Neuronal stem cell (in vitro differentiated cells): ENCODE results near the gene GDA. TPM values are rescaled to one million over a fixed set of nuclear protein-coding genes. Genes with fewer than 3 reads are reported as not detected.

Source experiments
- DNase-seq: peaks from one replicate; pipeline ENCODE4 v3.0.0-alpha.2; 2013; ENCODE audit warnings: low spot score
- H2AFZ ChIP-seq: one replicate; pipeline ENCODE4 v1.6.1; 2013; ENCODE audit warnings: mild to moderate bottlenecking, low read length, inconsistent platforms
- H2AK5ac ChIP-seq: 2 replicates; pipeline ENCODE4 v1.6.1; 2013; ENCODE audit warnings: low read depth, mild to moderate bottlenecking, inconsistent platforms, low read length, moderate library complexity, mixed read lengths
- H2BK120ac ChIP-seq: 2 replicates; pipeline ENCODE4 v1.6.1; 2013; ENCODE audit warnings: low read depth, mild to moderate bottlenecking, inconsistent platforms, low read length, moderate library complexity, mixed read lengths
- H2BK12ac ChIP-seq: one replicate; pipeline ENCODE4 v1.6.1; 2013; ENCODE audit warnings: low read length, inconsistent platforms
- H2BK15ac ChIP-seq: 2 replicates; pipeline ENCODE4 v1.6.1; 2013; ENCODE audit warnings: mild to moderate bottlenecking, low read length, inconsistent platforms, mixed read lengths
- H2BK5ac ChIP-seq: one replicate; pipeline ENCODE4 v1.6.1; 2013; ENCODE audit warnings: inconsistent platforms, mild to moderate bottlenecking, low read length, moderate library complexity
- H3K14ac ChIP-seq: one replicate; pipeline ENCODE4 v1.6.1; 2013; ENCODE audit warnings: low read length, inconsistent platforms
- H3K18ac ChIP-seq: 2 replicates; pipeline ENCODE4 v1.6.1; 2013; ENCODE audit warnings: low read length, inconsistent platforms
- H3K23ac ChIP-seq: 2 replicates; pipeline ENCODE4 v1.6.1; 2013; ENCODE audit warnings: low read depth, mild to moderate bottlenecking, mixed read lengths, low read length, inconsistent platforms; ENCODE audit not compliant: poor library complexity
- H3K27ac ChIP-seq: replicated peaks from 3 replicates; pipeline ENCODE4 v1.5.1; 2013; ENCODE audit warnings: low read length, inconsistent platforms
- H3K27me3 ChIP-seq, 3 experiments: 2 replicates each; pipeline ENCODE4 v1.6.1; 2013; ENCODE audit warnings: low read length in 3 of 3, mild to moderate bottlenecking in 2 of 3, inconsistent platforms in 1 of 3, low read depth in 1 of 3, mixed read lengths in 1 of 3, moderate library complexity in 1 of 3; ENCODE audit not compliant: control insufficient read depth in 3 of 3, insufficient read depth in 3 of 3
- H3K36me3 ChIP-seq, 2 donors: replicated peaks in 1 of 2; 2 replicates each; pipeline ENCODE4 v1.6.1; 2013; ENCODE audit warnings: low read length in 2 of 2; ENCODE audit not compliant: control insufficient read depth in 2 of 2, insufficient read depth in 2 of 2
- H3K4ac ChIP-seq: 2 replicates; pipeline ENCODE4 v1.6.1; 2013; ENCODE audit warnings: inconsistent platforms, mild to moderate bottlenecking, low read length, moderate library complexity
- H3K4me1 ChIP-seq, 2 donors: 1 replicate in 1 of 2; 2 replicates in 1 of 2; pipeline ENCODE4 v1.6.1; 2013; ENCODE audit warnings: low read length in 2 of 2, low read depth in 1 of 2; ENCODE audit not compliant: control insufficient read depth in 2 of 2, insufficient read depth in 1 of 2
- H3K4me2 ChIP-seq: one replicate; pipeline ENCODE4 v1.6.1; 2013; ENCODE audit warnings: mild to moderate bottlenecking, low read length, inconsistent platforms; ENCODE audit not compliant: insufficient read depth, poor library complexity, severe bottlenecking
- H3K4me3 ChIP-seq, 2 donors: 2 replicates each; pipeline ENCODE4 v1.5.1; 2013; ENCODE audit warnings: low read length in 2 of 2, mild to moderate bottlenecking in 2 of 2, inconsistent platforms in 1 of 2, moderate library complexity in 1 of 2
- H3K79me1 ChIP-seq: one replicate; pipeline ENCODE4 v1.6.1; 2013; ENCODE audit warnings: low read depth, mild to moderate bottlenecking, inconsistent platforms, low read length, moderate library complexity
- H3K9ac ChIP-seq: one replicate; pipeline ENCODE4 v1.6.1; 2013; ENCODE audit warnings: mild to moderate bottlenecking, low read depth, low read length, inconsistent platforms; ENCODE audit not compliant: poor library complexity
- H3K9me3 ChIP-seq, 2 donors: replicated peaks in 1 of 2; 2 replicates each; pipeline versions ENCODE3 to v1.6.1; 2013; ENCODE audit warnings: low read length in 2 of 2, mild to moderate bottlenecking in 2 of 2, inconsistent platforms in 1 of 2, low read depth in 1 of 2, mixed read lengths in 1 of 2, moderate library complexity in 1 of 2; ENCODE audit not compliant: control insufficient read depth in 2 of 2, insufficient read depth in 1 of 2
- H4K8ac ChIP-seq: one replicate; pipeline ENCODE4 v1.6.1; 2013; ENCODE audit warnings: low read depth, mild to moderate bottlenecking, inconsistent platforms, low read length, moderate library complexity
- H4K91ac ChIP-seq: one replicate; pipeline ENCODE4 v1.6.1; 2013; ENCODE audit warnings: low read length, low read depth, mild to moderate bottlenecking, inconsistent platforms; ENCODE audit not compliant: poor library complexity
- WGBS, 2 donors: extraction: QIAGEN DNeasy Blood & Tissue Kit; methylation state at CpG; one replicate each; pipeline ENCODE4 v1.1.7; 2013; ENCODE audit warnings: missing lambda C conversion rate in 2 of 2, mixed read lengths in 1 of 2; ENCODE audit not compliant: insufficient read length in 2 of 2, insufficient replicate concordance in 1 of 2; ENCODE audit errors: extremely low coverage in 2 of 2; 5-methylcytosine and 5-hydroxymethylcytosine counted together
- polyA plus RNA-seq, 2 experiments: library from polyadenylated mRNA; stranded (reverse); fragments of 200-250 nt; gene quantifications; one replicate each; pipeline ENCODE4 v1.2.3, GENCODE V29; 2013

GDA gene
- 1.6 TPM for polyA plus RNA-seq (2013, experiment 1 of 2)
- polyA plus RNA-seq (2013, experiment 2 of 2), result 1.9 TPM

GRCh38 chr9:72149231-72149975 is at the start of gene GDA:
GDA (plus strand) TSS chr9:72149440; CDS start chr9:72149560, 120 bp downstream.
- H3K4me2 ChIP-seq, result peak within 1 kb of the TSS; percentile 94
- peak within 1 kb of the TSS; percentile 92 for H3K23ac ChIP-seq
- no peak within 1 kb of the TSS for H4K8ac ChIP-seq
- no CpG with 5 or more reads among the region's 70 CpGs for WGBS, 2 donors
- no peak within 1 kb of the TSS for H2AK5ac ChIP-seq
- peaks cover 0 to 2% of the 10 kb centered on the region in 2 donors for H3K9me3 ChIP-seq
- peaks cover 5 to 57% (median 30%) of the 10 kb centered on the region in 3 experiments for H3K27me3 ChIP-seq
- H2BK15ac ChIP-seq, result no peak within 1 kb of the TSS
- no peak within 1 kb of the TSS for H3K4ac ChIP-seq
- no peak within 1 kb of the TSS for H2BK12ac ChIP-seq
- peak within 1 kb of the TSS; percentile 89 for H2AFZ ChIP-seq
- peak within 1 kb of the TSS; percentile 56 for H3K14ac ChIP-seq
- peak within 1 kb of the TSS; percentile 86 for H3K9ac ChIP-seq
- H4K91ac ChIP-seq, result no peak within 1 kb of the TSS
- H3K4me3 ChIP-seq, result peak within 1 kb of the TSS in 1 of 2 donors; percentile 80
- no peaks in the 10 kb centered on the region for H3K36me3 ChIP-seq
- H3K79me1 ChIP-seq, result no peaks in the 10 kb centered on the region
- no peak within 1 kb of the TSS for H2BK5ac ChIP-seq
- peaks cover 0 to 4% of the 10 kb centered on the region in 2 donors for H3K4me1 ChIP-seq
- no peak within 1 kb of the TSS for H2BK120ac ChIP-seq
- DNase-seq, result peak; percentile 24
- H3K18ac ChIP-seq, result peak within 1 kb of the TSS; percentile 88
- no peak within 1 kb of the TSS for H3K27ac ChIP-seq

GRCh38 chr9:72102520-72102919 is 46.7 kb upstream of the GDA start:
- no CpG with 5 or more reads among the region's 2 CpGs for WGBS, 2 donors

DNA sequence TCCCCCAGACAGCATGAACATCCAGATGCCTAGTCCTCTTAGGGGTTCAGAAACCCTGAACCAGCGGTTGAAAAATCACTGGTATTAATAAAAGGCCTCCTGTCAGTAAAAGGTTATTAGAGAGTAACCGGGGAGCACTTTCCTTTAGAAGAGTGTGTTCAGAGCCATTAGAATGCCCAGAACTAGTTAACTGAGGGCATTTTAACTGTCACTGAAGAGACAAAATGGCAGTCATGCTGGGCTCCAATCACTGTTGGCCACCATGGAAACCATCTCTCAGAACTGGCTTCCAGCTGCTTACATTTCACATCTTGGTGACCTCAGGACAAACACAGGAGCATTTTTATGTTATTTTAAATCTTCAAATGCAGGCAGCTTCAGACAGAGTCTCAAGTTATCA is 36.2 kb upstream of the GDA start:
- H3K79me1 ChIP-seq, result no peaks in the 10 kb centered on the region
- no peak overlapping the region for H3K23ac ChIP-seq
- no peak overlapping the region for H3K14ac ChIP-seq
- H3K9ac ChIP-seq, result no peak overlapping the region
- H2BK12ac ChIP-seq, result no peak overlapping the region
- H3K4me1 ChIP-seq, result no peaks in the 10 kb centered on the region
- no peaks in the 10 kb centered on the region for H3K27me3 ChIP-seq
- no peak overlapping the region for H4K91ac ChIP-seq
- H2AK5ac ChIP-seq, result no peak overlapping the region
- no peak overlapping the region for H3K4ac ChIP-seq
- no peak overlapping the region for H3K18ac ChIP-seq
- no peak overlapping the region for H3K4me2 ChIP-seq
- H3K9me3 ChIP-seq, result peaks cover 0 to 2% of the 10 kb centered on the region in 2 donors
- H2BK5ac ChIP-seq, result no peak overlapping the region
- WGBS, 2 donors, result no CpG with 5 or more reads among the region's 2 CpGs
- no peak overlapping the region for H3K27ac ChIP-seq
- no peak overlapping the region for H2BK120ac ChIP-seq
- no peaks in the 10 kb centered on the region for H3K36me3 ChIP-seq
- DNase-seq, result no peak
- no peak overlapping the region for H2BK15ac ChIP-seq
- H3K4me3 ChIP-seq, result no peak overlapping the region
- H2AFZ ChIP-seq, result no peak overlapping the region
- no peak overlapping the region for H4K8ac ChIP-seq

More at GRCh38 chr9:72102520-72102919, 46.7 kb upstream of the GDA start:
- Histone ChIP-seq H3K27me3 (no peaks in the 10 kb centered on the region), H2AFZ (no peak overlapping the region), H3K14ac (no peak overlapping the region), H3K36me3 (no peaks in the 10 kb centered on the region), H3K27ac (no peak overlapping the region), H3K9me3 (no peaks in the 10 kb centered on the region), H2BK120ac (no peak overlapping the region), H3K4me2 (no peak overlapping the region), H3K18ac (no peak overlapping the region), H3K4ac (no peak overlapping the region), H2AK5ac (no peak overlapping the region), H2BK5ac (no peak overlapping the region), H2BK15ac (no peak overlapping the region), H3K9ac (no peak overlapping the region), H4K8ac (no peak overlapping the region), H3K4me3 (no peak overlapping the region), H4K91ac (no peak overlapping the region), H2BK12ac (no peak overlapping the region), H3K79me1 (no peaks in the 10 kb centered on the region), H3K23ac (no peak overlapping the region), H3K4me1 (no peaks in the 10 kb centered on the region)
- no peak for DNase-seq

DNA sequence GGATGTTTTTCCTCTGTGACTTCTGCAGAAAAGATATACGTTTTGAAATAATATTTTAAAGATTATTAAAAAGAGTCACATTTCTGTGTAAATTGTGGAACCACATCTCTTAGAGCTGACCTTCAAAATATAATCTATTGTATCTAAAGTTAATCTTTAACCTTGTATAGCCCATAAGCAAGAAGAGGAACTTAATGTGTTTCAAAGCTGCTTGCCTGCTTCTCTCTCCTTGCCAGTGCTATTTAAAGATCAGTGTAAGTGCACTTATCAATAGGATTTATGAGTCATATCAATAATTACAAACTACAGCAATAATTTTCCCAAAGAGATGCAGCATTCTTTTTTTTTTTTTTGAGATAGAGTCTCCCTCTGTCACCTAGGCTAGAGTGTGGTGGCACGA is 29.4 kb upstream of the GDA start:
- Histone ChIP-seq H3K9ac (no peak overlapping the region), H3K4me1 (no peaks in the 10 kb centered on the region), H4K91ac (no peak overlapping the region), H2BK120ac (no peak overlapping the region), H3K4me3 (no peak overlapping the region), H4K8ac (no peak overlapping the region), H2BK5ac (no peak overlapping the region), H3K14ac (no peak overlapping the region), H3K27ac (no peak overlapping the region), H3K4me2 (no peak overlapping the region), H3K9me3 (peaks cover 0 to 2% of the 10 kb centered on the region in 2 donors), H2BK15ac (no peak overlapping the region), H2BK12ac (no peak overlapping the region), H2AK5ac (no peak overlapping the region), H3K27me3 (no peaks in the 10 kb centered on the region), H2AFZ (no peak overlapping the region), H3K79me1 (no peaks in the 10 kb centered on the region), H3K18ac (no peak overlapping the region), H3K4ac (no peak overlapping the region), H3K23ac (no peak overlapping the region), H3K36me3 (no peaks in the 10 kb centered on the region)
- no CpG with 5 or more reads among the region's 2 CpGs for WGBS, 2 donors
- no peak for DNase-seq
